ENCODE results near the gene POLR2I.
A peak's percentile ranks its signal among the peaks of the same experiment; 100 is the strongest.
"Not testable (repeated sequence)": the region's sequence is repeated elsewhere in the genome, so short reads cannot be mapped to it uniquely, and the experiment has no call there.

POLR2I gene

GRCh38 chr19:36114721-36115452, at the start of gene POLR2I:
TSS of gene POLR2I (minus strand) at chr19:36114875. CDS start at chr19:36114856, 19 bp downstream.
- DNase-seq = peak; percentile 100

- DNase-seq = no peak
Measured at GRCh38 chr19:36163813-36164212, 49.1 kb upstream of the POLR2I start.

- DNase-seq = no peak
Measured at GRCh38 chr19:36160821-36161596, 46.3 kb upstream of the POLR2I start.

- DNase-seq = no peak
Measured at GRCh38 chr19:36153126-36153525, 38.5 kb upstream of the POLR2I start.

GRCh38 chr19:36152352-36153091, 37.8 kb upstream of the POLR2I start, which contains the start of gene COX7A1:
TSS of gene COX7A1 (minus strand) at chr19:36152447. CDS start at chr19:36152407, 40 bp downstream.
- peak; percentile 30 for DNase-seq

GRCh38 chr19:36152019-36152351, 37.3 kb upstream of the POLR2I start:
- no peak for DNase-seq

GRCh38 chr19:36151144-36152018, 36.7 kb upstream of the POLR2I start:
- DNase-seq = no peak

GRCh38 chr19:36150586-36150985, 35.9 kb upstream of the POLR2I start:
- DNase-seq = no peak

- DNase-seq = no peak
Measured at GRCh38 chr19:36149673-36150406, 35.2 kb upstream of the POLR2I start.

GRCh38 chr19:36144624-36145023, 29.9 kb upstream of the POLR2I start:
- DNase-seq = no peak

- DNase-seq = no peak
Measured at GRCh38 chr19:36142496-36142895, 27.8 kb upstream of the POLR2I start.

GRCh38 chr19:36142046-36142445, 27.4 kb upstream of the POLR2I start:
- no peak for DNase-seq

GRCh38 chr19:36141039-36141927, 26.6 kb upstream of the POLR2I start:
- DNase-seq = peak; percentile 84

GRCh38 chr19:36140304-36141038, 25.8 kb upstream of the POLR2I start:
- peak; percentile 70 for DNase-seq

GRCh38 chr19:36139473-36140303, 25.0 kb upstream of the POLR2I start, which contains the start of gene CAPNS1:
TSS of gene CAPNS1 (plus strand) at chr19:36140066. CDS start at chr19:36141012, 946 bp downstream.
- peak; percentile 96 for DNase-seq

GRCh38 chr19:36139120-36139472, 24.4 kb upstream of the POLR2I start:
- no peak for DNase-seq

- peak; percentile 78 for DNase-seq
Measured at GRCh38 chr19:36136964-36137686, 22.4 kb upstream of the POLR2I start.

- not testable (repeated sequence) for DNase-seq
Measured at GRCh38 chr19:36134867-36135266, 20.2 kb upstream of the POLR2I start.
